Stimulated activated CD4-positive, alpha-beta T cell treated with anti-CD3 and anti-CD28 coated beads, Interleukin-12 subunit alpha, Interleukin-12 subunit beta, amount 100 ng/mL, for 24 hours (primary cell): ENCODE measurements around the gene POU2F3.

ENCODE experiments used
- DNase-seq, 2 experiments: peaks; one replicate each; pipeline ENCODE4 v3.0.0-alpha.2; 2020; ENCODE audit warnings: low read depth in 2 of 2

Gene POU2F3

DNA sequence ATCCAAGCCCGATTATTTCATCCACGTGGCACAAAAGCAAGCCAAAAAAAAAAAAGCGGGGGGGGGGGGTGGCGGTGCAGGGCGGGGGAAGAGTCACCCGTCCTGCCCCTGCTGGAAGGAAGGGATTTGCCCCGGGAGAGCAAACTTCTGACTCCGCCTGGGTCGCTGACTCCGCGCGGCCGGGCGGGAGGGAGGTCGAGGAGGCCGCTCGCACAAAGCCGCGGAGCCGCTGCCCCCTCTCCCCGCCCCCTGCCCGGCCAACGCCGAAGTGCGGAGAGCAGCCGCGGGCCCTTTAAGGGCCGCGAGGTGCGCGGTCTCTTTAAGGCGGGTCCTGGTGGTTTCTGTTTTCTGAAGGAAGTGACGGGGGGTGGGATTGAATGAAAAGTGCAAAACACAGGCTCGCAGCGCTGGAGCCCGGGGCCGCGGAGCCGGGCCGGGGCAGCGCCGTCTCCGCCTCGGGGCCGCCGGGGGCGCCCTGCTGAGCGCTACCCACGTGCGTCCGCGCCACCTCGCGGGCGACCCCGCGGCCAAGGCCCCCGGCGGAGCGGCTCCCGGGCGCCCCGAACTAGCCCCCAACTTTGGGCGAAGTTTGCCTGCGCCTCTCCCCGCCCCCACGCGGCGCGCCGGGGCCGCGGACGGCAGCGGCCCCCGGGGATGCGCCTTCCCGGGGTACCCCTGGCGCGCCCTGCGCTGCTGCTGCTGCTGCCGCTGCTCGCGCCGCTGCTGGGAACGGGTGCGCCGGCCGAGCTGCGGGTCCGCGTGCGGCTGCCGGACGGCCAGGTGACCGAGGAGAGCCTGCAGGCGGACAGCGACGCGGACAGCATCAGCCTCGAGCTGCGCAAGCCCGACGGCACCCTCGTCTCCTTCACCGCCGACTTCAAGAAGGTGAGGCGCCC, 29.1 kb upstream of the POU2F3 start, which contains the start of gene OAF:
Gene OAF, plus strand, starts transcription at position 407 of the 896 bp plus-strand sequence. Its CDS starts 248 bp downstream, at position 655.
- DNase-seq: peak; percentile 33 to 41

DNA sequence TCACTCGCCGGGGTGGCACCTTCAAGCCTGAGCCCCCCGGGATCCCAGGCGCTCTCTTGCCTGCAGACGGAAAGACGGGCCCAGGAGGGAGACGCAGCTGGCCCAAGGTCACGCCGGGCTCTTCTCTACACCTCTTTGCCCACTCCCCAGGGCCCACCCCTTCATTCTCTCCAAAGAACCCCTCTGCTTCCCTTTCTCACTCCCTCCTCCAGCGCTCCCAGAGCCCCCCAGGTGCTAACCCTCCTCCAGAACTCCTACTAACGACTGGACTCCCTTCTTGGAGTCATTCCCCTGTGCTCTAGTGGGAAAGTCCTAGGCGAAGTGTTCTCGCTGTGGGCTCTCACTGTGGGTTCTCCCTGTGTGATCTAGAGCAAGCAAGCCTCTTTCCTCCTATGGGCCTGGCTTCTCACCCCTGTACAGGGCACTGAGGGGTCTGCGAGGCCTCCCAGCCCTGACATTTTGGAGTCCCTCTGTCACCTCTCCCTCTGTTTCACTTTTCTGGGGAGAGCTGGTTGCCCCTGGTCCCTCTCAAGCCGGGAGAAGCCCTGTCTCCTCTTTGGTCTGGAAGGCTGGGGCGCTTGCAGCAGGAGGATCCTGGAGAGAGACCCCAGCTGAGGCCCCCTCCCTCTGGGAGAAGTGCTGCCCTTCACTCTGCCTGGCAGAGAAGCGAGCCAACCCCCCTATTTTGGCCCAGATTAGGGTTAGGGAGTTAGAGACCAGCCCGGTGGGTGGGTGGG, 28.2 kb upstream of the POU2F3 start:
- DNase-seq: no peak

DNA sequence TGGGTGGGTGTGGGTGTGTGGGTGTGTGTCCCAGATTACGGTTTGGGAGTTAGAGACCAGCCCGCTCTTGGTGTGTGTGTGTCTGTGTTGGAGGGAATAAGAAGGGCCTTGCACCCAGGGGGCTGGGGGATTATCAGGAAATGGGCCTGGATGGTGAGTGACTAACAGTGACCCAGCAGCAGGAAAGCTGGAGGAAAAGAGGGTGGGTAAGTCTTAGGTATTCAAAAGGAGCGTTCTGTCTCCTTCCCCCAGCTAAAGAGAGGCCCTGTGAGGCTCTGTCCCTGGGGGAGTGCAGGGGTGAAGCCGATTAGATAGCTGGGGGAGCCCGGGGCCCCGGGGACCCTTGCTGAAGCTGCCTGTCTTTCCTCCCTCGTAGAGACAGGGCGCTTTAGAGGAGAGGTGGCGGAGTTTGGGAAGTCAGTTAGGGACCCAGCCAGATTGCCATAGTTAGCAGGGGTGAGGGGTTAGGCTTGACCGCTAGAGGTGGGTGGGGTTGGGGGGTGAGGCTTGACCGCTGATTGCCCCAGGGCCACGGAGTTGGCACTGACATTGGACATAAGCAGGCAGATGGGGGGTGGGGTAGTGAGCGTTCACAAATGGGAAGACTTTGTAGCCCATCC, 27.6 kb upstream of the POU2F3 start:
- DNase-seq: no peak

DNA sequence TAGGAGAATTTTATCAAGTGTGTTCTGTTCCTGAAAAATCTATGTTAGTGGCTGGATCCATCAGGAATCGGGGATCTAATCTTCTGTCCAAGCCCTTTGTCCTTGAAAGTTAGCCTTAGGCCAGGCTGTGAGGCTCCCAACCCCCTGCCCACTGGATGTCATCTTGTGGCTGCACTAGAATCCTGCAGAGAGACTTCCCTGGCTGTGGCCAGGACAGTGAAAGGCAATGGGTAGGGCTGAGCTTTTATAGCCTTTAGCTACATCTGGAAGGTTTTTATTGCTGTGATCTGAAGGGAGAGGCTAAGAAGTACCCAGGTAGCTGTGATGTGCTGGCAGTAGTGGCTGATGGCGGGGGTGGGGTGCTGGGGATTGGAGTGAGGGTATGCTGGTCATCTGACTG, 27.0 kb upstream of the POU2F3 start:
- no peak for DNase-seq

DNA sequence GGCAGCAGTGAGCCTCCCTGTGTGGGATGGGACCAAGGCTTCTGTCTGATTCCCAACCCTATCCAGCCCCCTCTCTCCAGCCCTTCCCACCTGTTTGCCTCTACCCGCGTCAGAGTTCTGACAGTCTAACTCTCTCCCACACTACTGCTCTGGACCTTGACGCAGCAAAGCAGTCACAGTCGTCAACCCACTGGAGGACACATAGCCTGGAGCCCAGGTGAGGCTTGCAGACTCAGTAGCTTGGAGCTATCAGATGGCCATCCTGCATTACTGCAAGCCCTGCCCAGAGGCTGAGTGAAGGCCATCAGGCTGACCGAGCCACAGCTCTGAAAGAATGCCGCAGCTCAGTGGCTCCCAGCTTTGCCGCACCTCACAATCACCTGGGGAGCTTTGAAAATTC, 25.4 kb upstream of the POU2F3 start:
- DNase-seq: no peak

DNA sequence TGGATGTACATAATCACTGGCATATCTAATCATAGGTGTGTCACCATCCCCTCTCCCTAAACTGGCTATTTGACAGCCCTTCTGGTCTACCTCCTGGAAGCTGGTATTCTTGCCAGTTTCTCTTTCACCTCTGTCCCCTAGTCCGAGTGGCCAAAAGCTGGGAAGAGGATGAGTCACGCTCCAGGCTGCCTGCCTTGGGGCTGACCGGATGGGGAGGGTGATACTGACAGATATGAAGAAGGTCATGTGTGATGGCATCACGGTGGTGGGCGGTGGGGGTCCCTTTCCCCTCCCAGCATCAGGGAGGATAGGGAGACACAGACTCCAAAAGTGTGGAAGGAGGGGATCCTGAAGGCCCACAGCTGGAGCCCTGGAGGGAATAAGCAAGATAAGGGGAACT, 24.3 kb upstream of the POU2F3 start:
- no peak for DNase-seq

DNA sequence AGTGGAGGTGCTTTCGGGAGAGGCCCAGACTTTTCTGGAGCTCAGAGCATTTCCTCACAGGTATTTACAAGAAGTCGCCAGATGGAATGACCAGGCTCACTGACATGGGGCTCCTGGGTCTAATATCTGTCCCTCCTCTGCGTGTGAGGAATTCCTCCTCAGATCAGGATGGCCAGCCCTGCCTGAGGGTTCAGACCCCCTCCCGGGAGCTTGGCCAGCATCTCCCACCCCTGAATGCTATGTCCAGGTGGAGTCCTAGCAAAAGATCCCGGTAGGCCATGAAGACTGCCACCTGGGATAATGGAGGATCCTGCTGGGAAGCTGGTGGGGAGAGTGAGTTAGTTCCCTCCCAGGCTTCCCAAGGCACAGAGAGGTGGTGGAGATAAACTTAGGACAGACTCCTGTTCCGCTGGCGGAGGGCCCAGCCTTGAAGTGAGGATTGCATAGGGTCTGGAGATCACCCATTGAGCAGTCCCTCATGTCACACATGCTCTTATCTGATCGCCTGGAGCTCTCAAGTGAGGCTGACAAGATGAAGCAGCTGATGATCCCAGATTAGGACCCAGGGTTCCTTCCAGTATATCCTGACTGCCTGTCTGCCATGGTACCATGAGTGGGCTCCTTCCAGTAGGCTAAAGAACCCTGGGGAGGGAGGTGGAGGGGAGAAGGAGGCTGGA, 23.4 kb upstream of the POU2F3 start:
- no peak for DNase-seq

DNA sequence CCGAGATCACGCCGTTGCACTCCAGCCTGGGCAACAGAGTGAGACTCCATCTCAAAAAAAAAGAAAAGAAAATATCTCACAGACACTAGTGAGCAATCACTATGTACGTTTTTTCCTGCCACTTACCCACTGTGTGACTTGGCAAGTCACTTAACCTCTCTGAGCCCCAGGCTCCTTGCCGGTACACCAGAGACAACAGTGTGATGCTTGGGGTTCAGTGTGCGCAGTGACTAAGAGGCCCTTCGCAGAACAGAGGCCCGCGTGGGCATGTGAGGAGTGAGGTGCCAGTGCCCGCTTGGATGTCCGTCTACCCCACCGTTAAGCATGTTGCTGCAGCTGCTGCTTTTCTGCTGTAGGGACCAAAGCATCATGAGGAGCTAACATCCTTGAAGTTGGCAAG, 22.4 kb upstream of the POU2F3 start:
- no peak for DNase-seq

DNA sequence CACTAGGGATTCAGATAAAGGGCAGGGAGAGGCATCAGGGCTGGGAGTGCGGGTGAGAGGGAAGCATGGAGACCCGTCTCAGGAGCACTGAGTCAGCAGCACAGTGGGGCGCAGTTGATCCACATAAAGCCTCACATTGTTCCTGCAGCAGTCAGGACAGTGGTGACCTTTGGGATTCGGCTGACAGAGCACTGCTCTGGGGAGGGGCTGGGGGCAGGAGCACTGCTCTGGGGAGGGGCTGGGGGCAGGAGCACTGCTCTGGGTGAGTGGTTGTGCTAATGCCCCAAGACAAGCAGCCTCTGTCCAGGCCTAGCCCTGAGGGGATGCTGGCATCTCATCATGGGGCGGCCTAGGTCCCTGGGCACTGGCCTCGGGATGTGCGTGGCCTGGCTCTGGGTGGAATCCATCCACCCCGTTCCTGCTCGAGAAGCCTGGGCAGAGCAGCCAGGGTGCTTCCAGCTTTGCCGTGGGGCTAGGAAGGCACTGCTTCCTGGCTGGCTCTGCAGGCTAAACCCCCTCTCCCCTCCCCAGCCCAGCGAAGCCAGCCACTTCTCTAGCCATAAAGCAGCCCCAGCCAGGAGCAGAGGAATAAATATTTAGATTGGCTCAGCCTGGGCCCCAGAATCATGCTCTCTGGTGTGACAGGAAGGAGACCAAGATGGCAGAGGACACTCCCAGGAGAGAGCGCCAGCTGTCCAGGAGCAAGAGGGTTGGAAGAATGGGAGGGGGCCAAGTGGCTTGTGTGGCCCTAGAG, 21.8 kb upstream of the POU2F3 start:
- DNase-seq: no peak

DNA sequence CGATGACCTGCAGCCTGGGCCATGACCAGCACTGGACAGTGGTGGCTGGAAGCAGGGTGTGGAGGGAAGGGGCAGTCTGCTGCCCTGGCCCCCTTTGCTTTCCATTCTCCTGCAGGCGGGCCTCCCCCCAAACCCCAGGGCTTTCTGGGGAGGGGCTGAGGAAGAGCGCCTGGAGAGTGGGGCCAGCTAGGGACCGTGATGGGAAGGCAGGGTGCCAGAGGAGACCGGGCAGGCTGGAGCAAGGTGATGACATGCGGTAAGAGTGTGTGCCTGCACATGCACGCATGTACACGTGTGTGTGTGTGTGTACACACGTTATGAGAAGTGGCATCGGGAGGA, 21.3 kb upstream of the POU2F3 start:
- DNase-seq: no peak

DNA sequence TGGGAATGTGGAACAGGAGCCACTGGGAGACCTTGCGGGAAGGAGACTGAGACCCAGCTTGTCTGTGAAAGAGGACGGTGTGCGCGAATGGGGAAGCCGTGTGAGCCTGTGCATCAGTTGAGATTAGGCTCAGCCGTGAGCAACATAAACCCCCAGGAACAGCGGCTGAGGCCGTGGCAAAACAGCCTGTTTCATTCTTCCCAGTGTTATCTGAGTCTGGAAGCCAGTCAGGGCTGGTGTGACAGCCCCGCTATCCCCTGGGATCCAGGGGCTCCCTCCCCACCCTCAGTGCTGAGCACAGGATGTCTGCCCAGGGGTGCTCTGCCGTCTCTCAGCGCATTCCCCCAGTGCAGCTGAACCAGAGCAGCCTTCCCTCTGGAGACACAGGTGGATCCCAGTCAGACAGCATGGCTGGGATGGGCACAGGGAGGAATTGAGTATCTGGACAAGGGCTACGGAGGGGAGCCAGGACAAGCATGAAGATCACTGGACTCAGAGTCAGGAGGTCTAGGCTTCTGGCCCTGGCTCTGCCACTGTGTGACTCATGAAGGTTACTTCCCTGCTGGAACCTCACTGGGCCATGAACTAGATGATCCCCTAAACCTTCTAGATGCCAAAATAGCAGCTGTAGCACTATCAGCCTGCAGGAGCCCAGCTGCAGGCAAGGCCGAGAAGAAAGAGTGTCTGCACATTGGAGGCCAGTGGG, 20.6 kb upstream of the POU2F3 start:
- no peak for DNase-seq

DNA sequence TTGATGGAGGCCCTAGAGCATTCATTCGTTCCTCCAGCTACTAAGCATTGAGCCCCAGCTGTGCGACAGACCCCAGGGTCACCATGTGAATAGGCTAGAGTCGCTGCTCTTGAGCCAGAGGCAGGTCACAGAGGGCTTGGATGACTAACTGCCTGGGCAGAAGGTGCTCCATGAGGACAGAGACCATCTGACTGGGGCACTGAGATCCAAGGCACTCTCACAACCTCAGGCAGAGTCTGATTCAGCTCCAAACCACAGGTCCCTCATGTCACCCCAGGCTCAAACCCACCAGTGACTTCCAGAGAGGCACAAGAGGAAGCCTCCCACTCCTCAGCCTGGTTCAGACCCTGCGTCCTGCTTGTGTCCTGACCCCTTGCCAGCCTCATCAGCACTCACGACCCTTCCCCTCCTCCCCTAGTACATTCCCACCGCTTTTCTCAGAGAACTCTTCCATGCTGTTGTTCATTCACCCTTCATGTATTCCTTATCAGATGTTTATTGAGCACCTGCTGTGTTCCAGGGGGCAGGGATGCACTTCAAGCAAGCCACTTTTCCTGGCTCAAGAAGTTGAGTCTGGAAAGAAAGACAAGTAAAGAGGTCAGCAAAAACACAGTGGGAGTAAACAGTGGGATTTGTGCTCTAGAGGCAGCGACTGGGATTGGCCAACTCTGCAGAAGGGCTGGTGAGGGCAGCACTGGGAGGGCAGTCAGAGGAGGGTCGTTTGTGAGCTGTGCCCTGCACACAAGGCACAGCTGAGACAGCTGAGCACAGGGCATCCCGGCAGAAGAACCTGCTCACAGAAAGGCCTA, 19.8 kb upstream of the POU2F3 start:
- DNase-seq: no peak

DNA sequence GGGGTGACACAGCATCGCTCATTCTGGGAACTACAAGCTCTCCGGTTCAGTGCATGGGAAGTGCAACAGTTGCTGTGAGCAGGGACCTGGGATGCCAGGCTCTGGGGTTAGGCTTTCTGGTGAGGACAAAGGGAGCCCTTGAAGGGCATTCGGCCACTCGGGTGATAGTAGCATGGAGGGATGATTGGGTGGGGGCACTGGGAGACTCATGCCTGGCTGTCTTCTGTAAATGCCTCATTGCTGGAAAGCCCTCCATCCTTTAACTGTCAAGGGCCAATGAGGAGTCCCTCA, 19.2 kb upstream of the POU2F3 start:
- no peak for DNase-seq

DNA sequence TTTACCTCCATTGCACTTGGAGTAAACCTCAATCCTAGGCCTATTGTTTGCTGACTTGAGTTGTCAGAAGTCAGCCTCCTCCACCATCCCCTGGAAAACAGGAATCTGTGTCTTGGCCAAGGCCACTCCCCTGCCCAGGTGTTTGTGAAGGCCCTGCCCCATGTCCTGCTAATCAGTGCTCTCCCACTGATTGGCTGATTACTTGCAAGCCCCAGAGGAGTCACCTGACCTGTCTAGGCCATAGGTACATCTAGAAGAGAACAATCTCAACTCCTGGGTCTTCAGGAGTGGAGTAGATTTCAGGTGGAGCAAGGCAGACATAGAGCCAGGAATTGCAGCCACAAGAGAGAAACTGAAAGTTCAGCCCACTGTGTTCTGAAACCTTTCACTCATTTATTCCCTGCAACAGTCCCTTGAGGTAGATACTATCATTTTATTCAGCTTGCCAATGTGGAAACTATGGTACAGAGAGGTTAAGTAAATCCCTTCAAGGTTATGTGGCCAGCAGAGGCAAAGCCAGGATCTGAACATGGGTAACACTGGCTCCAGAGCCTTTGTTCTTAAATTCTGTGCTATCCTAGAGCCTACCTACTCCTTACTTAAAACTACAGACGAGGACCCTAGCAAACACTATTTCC, 18.7 kb upstream of the POU2F3 start:
- no peak for DNase-seq

DNA sequence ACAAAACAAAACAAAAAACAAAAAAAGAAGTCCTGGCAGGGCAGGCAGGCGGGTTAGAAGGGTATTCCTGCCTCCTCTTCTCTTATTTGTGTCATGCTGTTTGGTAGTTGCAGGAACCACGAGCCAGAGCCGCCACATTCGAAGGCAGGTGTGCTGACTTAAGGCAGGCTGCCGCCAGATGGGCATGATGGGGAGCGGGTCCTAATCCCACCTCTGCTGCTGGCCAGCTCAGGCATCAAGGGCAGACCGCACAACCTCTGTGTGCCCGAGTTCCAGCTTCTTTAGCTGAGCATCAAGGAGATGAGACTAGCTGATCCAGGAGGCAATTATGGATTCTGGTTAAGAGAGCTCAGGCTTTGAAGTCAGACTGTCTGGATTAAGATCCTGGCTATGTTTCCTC, 17.0 kb upstream of the POU2F3 start:
- DNase-seq: no peak

DNA sequence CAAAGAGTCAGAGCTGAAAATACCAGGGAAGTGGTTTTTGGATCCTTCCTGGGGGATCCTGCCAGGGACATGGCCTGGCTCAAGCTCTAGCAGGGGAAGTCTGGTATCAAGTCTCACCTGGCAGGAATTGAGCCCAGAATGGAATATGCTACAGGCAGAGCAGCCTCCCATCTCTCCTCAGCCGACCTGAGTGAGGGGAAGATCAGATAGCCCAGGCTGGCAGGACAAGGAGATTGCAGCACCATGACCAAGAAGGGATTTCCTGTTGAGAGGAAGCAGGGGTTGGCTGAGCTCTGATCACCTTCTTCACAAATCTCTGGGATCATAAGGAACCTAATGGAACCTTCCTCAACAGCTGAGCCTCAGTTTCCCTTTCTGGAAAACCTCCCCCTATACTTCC, 16.1 kb upstream of the POU2F3 start:
- DNase-seq: no peak

DNA sequence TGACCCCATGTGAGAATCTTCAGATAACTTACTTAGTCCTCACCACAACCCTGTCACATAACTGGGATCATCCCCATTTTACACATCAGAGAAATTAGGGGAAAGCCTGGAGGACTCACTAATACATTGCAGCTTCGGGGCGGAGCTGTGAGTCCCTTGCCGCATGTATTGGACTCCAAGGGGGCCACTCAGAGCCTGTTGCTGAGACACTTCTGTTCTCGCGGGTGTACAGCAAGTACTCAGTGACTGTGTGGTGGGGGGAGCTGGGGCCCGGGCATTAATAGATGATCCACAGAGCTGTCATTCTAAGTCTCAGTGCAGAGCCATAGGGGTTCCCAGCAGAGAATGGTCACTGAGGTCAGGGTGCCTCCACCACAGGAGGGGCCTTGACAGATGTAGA, 15.6 kb upstream of the POU2F3 start:
- DNase-seq: no peak

DNA sequence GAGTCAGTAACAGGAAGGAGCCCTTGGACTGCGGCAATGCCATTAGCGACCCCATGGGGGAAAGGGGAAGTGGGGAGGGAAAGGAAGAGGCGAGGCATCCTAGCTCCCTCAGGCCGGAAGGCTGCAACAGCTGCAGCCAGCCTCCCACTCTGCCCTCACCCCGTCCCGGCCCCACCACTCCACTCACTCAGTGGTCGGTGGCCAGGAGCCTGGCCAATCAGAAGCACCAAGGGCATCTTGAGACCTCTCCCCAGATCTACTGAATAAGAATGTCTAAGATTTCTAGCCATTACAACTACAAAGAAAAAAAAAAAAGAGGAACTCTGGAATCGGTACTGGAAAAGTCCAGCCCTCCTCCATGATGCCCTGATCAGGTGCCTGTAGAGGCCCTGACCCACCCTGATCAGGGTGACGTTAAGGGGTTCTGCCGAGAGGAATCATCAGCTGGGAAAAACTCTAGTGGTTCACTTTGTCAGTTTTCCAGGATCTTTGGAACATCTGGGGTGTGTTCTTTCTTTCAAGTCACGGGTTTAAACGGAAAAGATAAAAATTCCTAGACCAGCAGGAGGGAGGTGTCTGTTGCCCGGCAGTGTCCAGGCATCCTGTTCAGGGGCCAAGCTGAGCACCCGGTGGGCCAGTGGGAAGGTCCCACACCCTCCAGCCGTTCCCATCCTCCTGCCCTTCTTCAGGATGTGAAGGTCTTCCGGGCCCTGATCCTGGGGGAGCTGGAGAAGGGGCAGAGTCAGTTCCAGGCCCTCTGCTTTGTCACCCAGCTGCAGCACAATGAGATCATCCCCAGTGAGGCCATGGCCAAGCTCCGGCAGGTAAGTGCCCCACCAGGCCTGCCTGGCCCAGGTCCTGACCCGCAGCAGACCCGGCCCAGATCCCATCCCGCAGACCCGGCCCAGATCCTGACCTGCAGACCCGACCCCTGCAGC, 14.7 kb upstream of the POU2F3 start:
- no peak for DNase-seq

DNA sequence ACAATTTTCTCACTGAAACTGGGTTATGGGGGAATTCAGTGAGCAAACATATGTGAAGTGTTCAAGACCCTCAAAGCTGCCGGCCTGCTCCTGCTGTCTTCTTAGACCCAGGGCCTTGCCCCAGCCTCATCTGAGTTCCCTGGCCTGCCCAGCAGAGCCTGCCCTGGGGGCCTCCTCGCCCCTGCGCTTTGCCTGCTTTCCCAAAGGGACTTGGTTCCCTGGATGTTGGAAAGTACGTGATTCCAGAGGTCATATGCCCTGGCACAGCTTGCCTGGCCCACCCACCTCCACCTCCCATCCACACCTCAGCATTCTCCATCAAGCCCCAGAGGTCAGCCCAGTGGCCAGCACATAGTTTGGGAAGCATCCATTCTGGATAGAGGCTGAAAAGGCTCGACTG, 13.7 kb upstream of the POU2F3 start:
- no peak for DNase-seq
